DOHH2 (cell line): ENCODE results near the gene FOLR3.

Experiments
- H3F3A ChIP-seq: fragments of 200-600 bp; sonication (generic), shearing (Covaris generic); 2 replicates; pipeline ENCODE4 v1.6.0; 2016; ENCODE audit warnings: antibody characterized with exemption, mild to moderate bottlenecking; ENCODE audit not compliant: control insufficient read depth, insufficient read depth
- H3K27ac ChIP-seq: fragments of 200-600 bp; sonication (generic); 2 replicates; pipeline ENCODE4 v1.5.1; 2014; ENCODE audit warnings: low read depth, mild to moderate bottlenecking, low read length, moderate library complexity
- H3K27me3 ChIP-seq: fragments of 200-600 bp; sonication (generic); 2 replicates; pipeline ENCODE4 v1.6.1; 2014; ENCODE audit warnings: mild to moderate bottlenecking, low read length, mixed read lengths; ENCODE audit not compliant: control insufficient read depth
- H3K36me3 ChIP-seq: fragments of 200-600 bp; sonication (generic); 2 replicates; pipeline ENCODE4 v1.6.1; 2014; ENCODE audit warnings: mild to moderate bottlenecking, low read length, moderate library complexity, mixed read lengths; ENCODE audit not compliant: control insufficient read depth
- H3K4me1 ChIP-seq: fragments of 200-600 bp; sonication (generic); 2 replicates; pipeline ENCODE4 v1.6.1; 2014; ENCODE audit warnings: mild to moderate bottlenecking, low read length, mixed read lengths; ENCODE audit not compliant: control insufficient read depth
- H3K4me2 ChIP-seq: fragments of 200-600 bp; sonication (generic); 2 replicates; pipeline ENCODE4 v1.6.0; 2014; ENCODE audit warnings: mild to moderate bottlenecking, low read length, moderate library complexity
- H3K4me3 ChIP-seq: fragments of 200-600 bp; sonication (generic); 2 replicates; pipeline ENCODE4 v1.5.1; 2014; ENCODE audit warnings: mild to moderate bottlenecking, low read length, mixed read lengths
- H3K79me2 ChIP-seq: fragments of 200-600 bp; sonication (generic); 2 replicates; pipeline ENCODE4 v1.6.1; 2014; ENCODE audit warnings: mild to moderate bottlenecking, low read length, mixed read lengths; ENCODE audit not compliant: control insufficient read depth
- H3K9me2 ChIP-seq: fragments of 200-600 bp; sonication (generic); replicated peaks from 2 replicates; pipeline ENCODE4 v1.6.1; 2014; ENCODE audit warnings: mild to moderate bottlenecking, low read length, mixed read lengths; ENCODE audit not compliant: control insufficient read depth
- H3K9me3 ChIP-seq: fragments of 200-600 bp; sonication (generic); 2 replicates; pipeline ENCODE4 v1.6.1; 2014; ENCODE audit warnings: antibody characterized with exemption, low read length, mixed read lengths; ENCODE audit not compliant: control insufficient read depth, insufficient read depth
- H4K20me1 ChIP-seq: fragments of 200-600 bp; sonication (generic); 2 replicates; pipeline ENCODE4 v1.6.0; 2014; ENCODE audit warnings: low read depth, mild to moderate bottlenecking, antibody characterized with exemption, low read length, moderate library complexity; ENCODE audit not compliant: control insufficient read depth, insufficient read depth
- EZH2phosphoT487 ChIP-seq: fragments of 200-600 bp; sonication (generic); IDR thresholded peaks from 2 replicates; pipeline ENCODE4 v1.6.1; 2017; ENCODE audit warnings: borderline replicate concordance, mild to moderate bottlenecking, antibody characterized with exemption, low read length, moderate library complexity, mixed read lengths
- TF ChIP-seq, protein P1 (sequence below): fragments of 200-600 bp; sonication (generic); IDR thresholded peaks from one replicate; pipeline ENCODE4 v1.5.1; 2014; ENCODE audit warnings: antibody characterized with exemption, mild to moderate bottlenecking, low read depth, low read length; ENCODE audit not compliant: poor library complexity, severe bottlenecking

Gene FOLR3

DNA sequence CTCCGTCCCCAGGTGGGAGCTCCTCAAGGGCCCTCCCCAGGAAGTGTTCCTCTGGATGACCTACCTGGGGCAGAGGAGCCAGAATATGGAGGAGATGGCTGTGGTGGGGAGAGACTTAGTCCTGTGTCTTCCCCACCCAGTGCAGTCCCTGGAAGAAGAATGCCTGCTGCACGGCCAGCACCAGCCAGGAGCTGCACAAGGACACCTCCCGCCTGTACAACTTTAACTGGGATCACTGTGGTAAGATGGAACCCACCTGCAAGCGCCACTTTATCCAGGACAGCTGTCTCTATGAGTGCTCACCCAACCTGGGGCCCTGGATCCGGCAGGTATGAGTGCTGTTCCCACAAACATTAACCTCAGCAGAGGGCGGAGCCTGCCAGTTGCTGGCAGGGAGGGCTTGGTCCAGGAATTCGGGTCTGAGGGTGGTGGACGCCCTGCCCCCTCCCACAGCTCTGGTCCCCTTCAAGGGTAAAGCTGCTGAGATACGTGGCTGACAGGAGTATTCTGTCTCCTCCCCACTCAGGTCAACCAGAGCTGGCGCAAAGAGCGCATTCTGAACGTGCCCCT, 3.4 kb downstream of the FOLR3 start:
- no peaks in the 10 kb centered on the region for H4K20me1 ChIP-seq
- H3K36me3 ChIP-seq: no peaks in the 10 kb centered on the region
- TF ChIP-seq EZH2phosphoT487: no peak
- TF ChIP-seq, protein P1, sequence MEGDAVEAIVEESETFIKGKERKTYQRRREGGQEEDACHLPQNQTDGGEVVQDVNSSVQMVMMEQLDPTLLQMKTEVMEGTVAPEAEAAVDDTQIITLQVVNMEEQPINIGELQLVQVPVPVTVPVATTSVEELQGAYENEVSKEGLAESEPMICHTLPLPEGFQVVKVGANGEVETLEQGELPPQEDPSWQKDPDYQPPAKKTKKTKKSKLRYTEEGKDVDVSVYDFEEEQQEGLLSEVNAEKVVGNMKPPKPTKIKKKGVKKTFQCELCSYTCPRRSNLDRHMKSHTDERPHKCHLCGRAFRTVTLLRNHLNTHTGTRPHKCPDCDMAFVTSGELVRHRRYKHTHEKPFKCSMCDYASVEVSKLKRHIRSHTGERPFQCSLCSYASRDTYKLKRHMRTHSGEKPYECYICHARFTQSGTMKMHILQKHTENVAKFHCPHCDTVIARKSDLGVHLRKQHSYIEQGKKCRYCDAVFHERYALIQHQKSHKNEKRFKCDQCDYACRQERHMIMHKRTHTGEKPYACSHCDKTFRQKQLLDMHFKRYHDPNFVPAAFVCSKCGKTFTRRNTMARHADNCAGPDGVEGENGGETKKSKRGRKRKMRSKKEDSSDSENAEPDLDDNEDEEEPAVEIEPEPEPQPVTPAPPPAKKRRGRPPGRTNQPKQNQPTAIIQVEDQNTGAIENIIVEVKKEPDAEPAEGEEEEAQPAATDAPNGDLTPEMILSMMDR: no peak
- H3K27me3 ChIP-seq: peaks cover 14% of the 10 kb centered on the region
- H3K4me2 ChIP-seq: no peak overlapping the region
- no peak overlapping the region for H3K4me3 ChIP-seq
- H3K9me3 ChIP-seq: no peaks in the 10 kb centered on the region
- H3K27ac ChIP-seq: no peak overlapping the region
- 0 out of 2 replicates have a peak, but pooled peaks cover 2% of the 10 kb centered on the region for H3K4me1 ChIP-seq
- H3F3A ChIP-seq: no peaks in the 10 kb centered on the region
- H3K79me2 ChIP-seq: no peaks in the 10 kb centered on the region
- no peaks in the 10 kb centered on the region for H3K9me2 ChIP-seq

DNA sequence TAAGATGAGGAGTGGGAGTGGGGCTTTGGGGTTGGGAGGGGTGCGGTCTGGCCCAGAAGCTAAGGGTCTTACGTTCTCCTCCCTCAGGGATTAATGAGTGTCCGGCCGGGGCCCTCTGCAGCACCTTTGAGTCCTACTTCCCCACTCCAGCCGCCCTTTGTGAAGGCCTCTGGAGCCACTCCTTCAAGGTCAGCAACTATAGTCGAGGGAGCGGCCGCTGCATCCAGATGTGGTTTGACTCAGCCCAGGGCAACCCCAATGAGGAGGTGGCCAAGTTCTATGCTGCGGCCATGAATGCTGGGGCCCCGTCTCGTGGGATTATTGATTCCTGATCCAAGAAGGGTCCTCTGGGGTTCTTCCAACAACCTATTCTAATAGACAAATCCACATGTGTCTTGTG, 4.0 kb downstream of the FOLR3 start:
- H3K27me3 ChIP-seq: peaks cover 14% of the 10 kb centered on the region
- H3K36me3 ChIP-seq: no peaks in the 10 kb centered on the region
- H3K4me1 ChIP-seq: 0 out of 2 replicates have a peak, but pooled peaks cover 3% of the 10 kb centered on the region
- no peaks in the 10 kb centered on the region for H4K20me1 ChIP-seq
- no peaks in the 10 kb centered on the region for H3K79me2 ChIP-seq
- no peaks in the 10 kb centered on the region for H3F3A ChIP-seq
- H3K27ac ChIP-seq: no peak overlapping the region
- H3K9me2 ChIP-seq: no peaks in the 10 kb centered on the region
- H3K9me3 ChIP-seq: no peaks in the 10 kb centered on the region
- TF ChIP-seq EZH2phosphoT487: no peak
- TF ChIP-seq, protein P1: no peak
- no peak overlapping the region for H3K4me2 ChIP-seq
- H3K4me3 ChIP-seq: no peak overlapping the region

DNA sequence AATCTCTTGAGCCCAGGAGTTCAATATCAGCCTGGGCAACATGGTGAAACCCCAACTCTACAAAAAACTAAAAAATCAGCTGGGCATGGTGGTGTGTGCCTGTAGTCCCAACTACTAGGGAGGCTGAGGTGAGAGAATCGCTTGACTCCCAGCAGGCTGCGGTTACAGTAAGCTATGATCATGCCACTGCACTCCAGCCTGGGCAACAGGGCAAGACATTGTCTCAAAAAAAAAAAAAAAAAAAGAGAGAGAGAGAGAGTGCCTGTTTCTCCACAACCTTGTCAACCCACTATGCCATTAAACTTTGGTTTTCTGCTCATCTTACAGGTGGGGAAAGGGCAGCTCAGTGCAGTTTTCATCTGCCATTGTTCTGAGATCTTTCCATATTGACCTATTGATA, 5.1 kb downstream of the FOLR3 start:
- Histone ChIP-seq H3K27ac (no peak overlapping the region), H3K4me2 (no peak overlapping the region)

More for the DNA sequence above, 5.1 kb downstream of the FOLR3 start:
- H3F3A ChIP-seq: no peaks in the 10 kb centered on the region
- no peaks in the 10 kb centered on the region for H3K9me3 ChIP-seq
- H3K9me2 ChIP-seq: no peaks in the 10 kb centered on the region
- H3K27me3 ChIP-seq: peaks cover 14% of the 10 kb centered on the region
- 0 out of 2 replicates have a peak, but pooled peaks cover 3% of the 10 kb centered on the region for H3K4me1 ChIP-seq
- H3K79me2 ChIP-seq: no peaks in the 10 kb centered on the region
- H3K4me3 ChIP-seq: no peak overlapping the region
- TF ChIP-seq EZH2phosphoT487: no peak
- TF ChIP-seq, protein P1: no peak
- H3K36me3 ChIP-seq: no peaks in the 10 kb centered on the region
- no peaks in the 10 kb centered on the region for H4K20me1 ChIP-seq
